ENCODE measurements around the gene CDC73. TPM values are rescaled to one million over a fixed set of nuclear protein-coding genes. Genes with fewer than 3 reads are reported as not detected.

The CDC73 gene
- 46.8 TPM for total RNA-seq
- long read RNA-seq, full-length matches to known transcripts, result 46 of 70 reads
- long read RNA-seq, partial matches to known transcripts, result 20 of 70 reads
- long read RNA-seq, other reads (novel, unspliced or antisense), result 4 of 70 reads

GRCh38 chr1:193121616-193122593 is at the start of gene CDC73:
TSS of gene CDC73 (plus strand) at chr1:193122031. CDS start at chr1:193122201, 170 bp downstream.
- peak; percentile 95 for TF ChIP-seq CTCF (IDR thresholded peaks at IDR 0.05; ENCODE audit: borderline replicate concordance)
- H3K4me3 ChIP-seq, result peak within 1 kb of the TSS; percentile 87
- H3K9me3 ChIP-seq (replicated peaks), result no peaks in the 10 kb centered on the region
- peak; percentile 98 for DNase-seq
- H3K4me1 ChIP-seq, result peaks cover 47% of the 10 kb centered on the region
- H3K27ac ChIP-seq (replicated peaks), result peak within 1 kb of the TSS; percentile 97
- no peaks in the 10 kb centered on the region for H3K27me3 ChIP-seq (ENCODE audit: low read depth)
- intact Hi-C loops (cut with micrococcal nuclease), result loop anchor here (10.0 kb wide), 1 partner anchor 67 kb away; the partner anchor contains the start of genes RO60 and UCHL5
- peaks cover 17% of the 10 kb centered on the region for H3K36me3 ChIP-seq

GRCh38 chr1:193077991-193078390 is 43.8 kb upstream of the CDC73 start:
- TF ChIP-seq CTCF (IDR thresholded peaks at IDR 0.05; ENCODE audit: borderline replicate concordance), result no peak
- H3K4me3 ChIP-seq, result no peak overlapping the region
- peaks cover 70% of the 10 kb centered on the region for H3K36me3 ChIP-seq
- no peak overlapping the region for H3K27ac ChIP-seq (replicated peaks)
- H3K9me3 ChIP-seq (replicated peaks), result no peaks in the 10 kb centered on the region
- no peaks in the 10 kb centered on the region for H3K27me3 ChIP-seq (ENCODE audit: low read depth)
- peaks cover 6% of the 10 kb centered on the region for H3K4me1 ChIP-seq
- DNase-seq, result no peak
- intact Hi-C loops (cut with micrococcal nuclease), result no loop called here

GRCh38 chr1:193079187-193079586 is 42.6 kb upstream of the CDC73 start:
- intact Hi-C loops (cut with micrococcal nuclease), result no loop called here
- Histone ChIP-seq H3K4me1 (peaks cover 6% of the 10 kb centered on the region), H3K27ac (replicated peaks) (no peak overlapping the region), H3K4me3 (no peak overlapping the region), H3K36me3 (peaks cover 77% of the 10 kb centered on the region), H3K27me3 (ENCODE audit: low read depth) (no peaks in the 10 kb centered on the region), H3K9me3 (replicated peaks) (no peaks in the 10 kb centered on the region)
- no peak for DNase-seq
- no peak for TF ChIP-seq CTCF (IDR thresholded peaks at IDR 0.05; ENCODE audit: borderline replicate concordance)

GRCh38 chr1:193083365-193084088 is 38.3 kb upstream of the CDC73 start:
- no peak for DNase-seq
- TF ChIP-seq CTCF (IDR thresholded peaks at IDR 0.05; ENCODE audit: borderline replicate concordance), result no peak
- Histone ChIP-seq H3K27me3 (ENCODE audit: low read depth) (no peaks in the 10 kb centered on the region), H3K36me3 (peaks cover 71% of the 10 kb centered on the region), H3K27ac (replicated peaks) (no peak overlapping the region), H3K4me3 (no peak overlapping the region), H3K9me3 (replicated peaks) (no peaks in the 10 kb centered on the region), H3K4me1 (peaks cover 16% of the 10 kb centered on the region)
- intact Hi-C loops (cut with micrococcal nuclease), result no loop called here

- Histone ChIP-seq H3K27ac (replicated peaks) (peak overlapping the region; percentile 18), H3K4me1 (peaks cover 16% of the 10 kb centered on the region), H3K36me3 (peaks cover 62% of the 10 kb centered on the region), H3K27me3 (ENCODE audit: low read depth) (no peaks in the 10 kb centered on the region), H3K4me3 (no peak overlapping the region), H3K9me3 (replicated peaks) (no peaks in the 10 kb centered on the region)
- no peak for DNase-seq
- no peak for TF ChIP-seq CTCF (IDR thresholded peaks at IDR 0.05; ENCODE audit: borderline replicate concordance)
- intact Hi-C loops (cut with micrococcal nuclease), result no loop called here
These were observed 36.6 kb upstream of the CDC73 start for GRCh38 chr1:193085263-193085662.

Data from left ventricle myocardium inferior (tissue), 1 donor.